ENCODE results near the gene CEP112. TPM values are rescaled to one million over a fixed set of nuclear protein-coding genes. Genes with fewer than 3 reads are reported as not detected.
A peak's percentile ranks its signal among the peaks of the same experiment; 100 is the strongest.

Gene CEP112
- total and polyA plus RNA-seq, 2 of the 13 experiments (the other 11 are each of a cell fraction or from before 2014, with no cell fraction given) = 1.2 to 3.4 TPM

- Histone ChIP-seq H3K27ac (ENCODE audit: extremely low read length, insufficient read depth, low read length) (no peak overlapping the region), H3K4me2 (ENCODE audit: low read depth, low read length) (no peak overlapping the region), H3K4me1 (ENCODE audit: insufficient read depth, low read length) (peaks cover 39% of the 10 kb centered on the region), H3K79me2 (ENCODE audit: insufficient read depth, low read length) (no peaks in the 10 kb centered on the region), H3K4me3 (replicated peaks in 1 of 3; ENCODE audit: insufficient read depth in 1 of 3, low read depth in 2 of 3, low read length in 3 of 3) (no peak overlapping the region), H3K27me3 (ENCODE audit: control insufficient read depth in 1 of 2, insufficient read depth in 2 of 2, low read length in 2 of 2) (no peaks in the 10 kb centered on the region; a peak in 1 of 5 replicates), H3K9me3 (ENCODE audit: low read length) (no peaks in the 10 kb centered on the region), H2AFZ (ENCODE audit: low read length) (no peak overlapping the region), H4K20me1 (ENCODE audit: insufficient read depth, low read length) (no peaks in the 10 kb centered on the region), H3K9ac (ENCODE audit: insufficient read depth, low read depth, low read length) (no peak overlapping the region), H3K36me3 (replicated peaks in 1 of 2; ENCODE audit: control insufficient read depth in 1 of 2, insufficient read depth in 2 of 2, low read length in 2 of 2) (no peaks in the 10 kb centered on the region)
- 74% methylated on average over 18 of the region's 18 CpGs for WGBS (ENCODE audit: low lambda C conversion rate)
- TF ChIP-seq ZNF710 (CRISPR knock-in tag; IDR thresholded peaks at IDR 0.05; ENCODE audit: borderline replicate concordance) (no peak), ZBTB33 (CRISPR knock-in tag; IDR thresholded peaks at IDR 0.05) (peak; percentile 36; the same call in 1 of the 2 replicates)
- BruUV-seq (replicated peaks) = no TSS peak
- CTCF ChIA-PET (ENCODE audit: low intra/inter-chr PET ratio, low total read pairs) = no interaction called here
- POLR2A ChIA-PET = no interaction called here
- no peak for DNase-seq (ENCODE audit: low spot score)
- in situ Hi-C loops (cut with HindIII; ENCODE audit: extremely low pct_ligation_motif_present, low pct_unique_long_range_greater_than_20kb) (no loop called here), intact Hi-C loops (cut with micrococcal nuclease; ENCODE audit: unreplicated experiment) (no loop called here)
- FAIRE-seq = no peak
- no peak for ATAC-seq
Measured at GRCh38 chr17:65593855-65594845, 597.8 kb downstream of the CEP112 start.

Measured in HepG2 (cell line).